HFF-Myc (cell line): Measurements from ENCODE around the gene WNT10A.

Experiments used
- DNase-seq: peaks from one replicate; pipeline ENCODE4 v3.0.0-alpha.2; 2011; ENCODE audit warnings: low read depth; ENCODE audit errors: extremely low read depth
- H3K4me3 ChIP-seq: replicated peaks from 2 replicates; pipeline ENCODE4 v1.5.1; 2011; ENCODE audit warnings: low read depth, mild to moderate bottlenecking, control low read depth, low read length
- CTCF ChIP-seq: IDR thresholded peaks from 2 replicates; pipeline ENCODE4 v1.5.1; 2012; ENCODE audit warnings: mild to moderate bottlenecking, low read depth, low read length, control low read depth; ENCODE audit errors: missing control alignments

Gene WNT10A

GRCh38 chr2:218857371-218858137 lies 23.1 kb upstream of the WNT10A start:
- DNase-seq: no peak
- H3K4me3 ChIP-seq: no peak overlapping the region
- TF ChIP-seq CTCF: no peak

GRCh38 chr2:218858138-218858445 lies 22.6 kb upstream of the WNT10A start:
- no peak overlapping the region for H3K4me3 ChIP-seq
- no peak for TF ChIP-seq CTCF

GRCh38 chr2:218858671-218859555 lies 21.7 kb upstream of the WNT10A start:
- no peak for TF ChIP-seq CTCF
- no peak overlapping the region for H3K4me3 ChIP-seq
- DNase-seq: no peak

More at GRCh38 chr2:218858138-218858445, 22.6 kb upstream of the WNT10A start:
- DNase-seq: no peak

- no peak for TF ChIP-seq CTCF
- no peak for DNase-seq
Observed at GRCh38 chr2:218859556-218859987, 21.1 kb upstream of the WNT10A start, which contains the start of gene WNT6. Gene WNT6, plus strand, starts transcription at chr2:218859805. Its CDS starts 233 bp downstream, at chr2:218860038.

GRCh38 chr2:218859988-218860831 lies 20.4 kb upstream of the WNT10A start:
- DNase-seq: no peak
- TF ChIP-seq CTCF: no peak
- H3K4me3 ChIP-seq: no peak overlapping the region

More at GRCh38 chr2:218859556-218859987, 21.1 kb upstream of the WNT10A start, which contains the start of gene WNT6:
- no peak within 1 kb of the TSS for H3K4me3 ChIP-seq

- peak; percentile 38 for DNase-seq
- H3K4me3 ChIP-seq: no peak overlapping the region
- TF ChIP-seq CTCF: no peak
Observed at GRCh38 chr2:218860950-218861381, 19.7 kb upstream of the WNT10A start.
